ENCODE results near the gene NBL1. TPM values are rescaled to one million over a fixed set of nuclear protein-coding genes. Genes with fewer than 3 reads are reported as not detected.

NBL1 gene
- total RNA-seq, 1 experiment from 2014 or later: 36.9 TPM

DNA sequence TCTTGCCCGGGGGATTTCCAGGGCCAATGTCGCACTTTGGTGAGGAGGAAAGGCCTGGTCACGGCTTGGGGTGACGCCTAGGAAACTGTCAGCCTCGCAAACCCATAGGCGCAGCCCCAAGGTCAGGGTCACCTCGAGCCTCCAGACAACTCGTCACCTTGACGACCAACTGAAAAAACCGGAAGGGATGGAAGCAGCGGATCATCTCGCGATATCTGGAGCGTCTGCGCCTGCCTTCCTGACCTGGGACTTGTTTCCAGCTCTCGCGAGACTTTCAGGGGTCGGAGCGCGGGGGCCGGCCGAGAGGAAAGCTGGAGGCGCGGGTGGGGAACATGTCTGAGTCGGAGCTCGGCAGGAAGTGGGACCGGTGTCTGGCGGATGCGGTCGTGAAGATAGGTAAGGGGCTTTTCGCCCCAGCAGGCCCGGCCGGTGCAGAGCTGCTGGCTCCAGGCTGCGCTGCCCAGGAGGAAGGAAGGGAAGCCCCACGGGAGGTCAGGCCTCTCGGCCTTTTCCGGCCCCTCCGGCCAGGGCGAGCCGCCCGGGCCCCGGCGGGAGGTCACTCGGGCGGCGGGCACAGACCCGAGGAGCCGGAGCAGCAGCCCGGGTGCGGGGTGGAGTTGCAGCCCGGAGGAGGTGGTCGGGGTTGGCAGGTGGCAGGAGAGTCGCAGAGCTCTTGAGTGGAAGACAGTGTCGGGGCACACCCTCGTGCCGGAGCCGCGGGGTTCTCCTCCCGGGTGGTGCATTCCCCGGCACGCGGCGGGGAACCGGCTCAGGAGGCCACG lies 47.2 kb upstream of the NBL1 start:
- Histone ChIP-seq H3K79me2 (ENCODE audit: low read depth) (peaks cover 50% of the 10 kb centered on the region), H4K20me1 (ENCODE audit: insufficient read depth) (no peaks in the 10 kb centered on the region), H2AFZ (peak overlapping the region; percentile 87), H3F3A (ENCODE audit: insufficient read depth, low read depth) (peaks cover 12% of the 10 kb centered on the region; the same call in 1 of the 2 replicates), H3K36me3 (ENCODE audit: low read depth) (no peaks in the 10 kb centered on the region), H3K4me1 (replicated peaks; ENCODE audit: insufficient read depth) (peaks cover 18% of the 10 kb centered on the region; the same call in 1 of the 2 replicates), H3K4me3 (peak overlapping the region; percentile 74), H3K27ac (peak overlapping the region; percentile 84), H3K4me2 (peak overlapping the region; percentile 95), H3K9me3 (ENCODE audit: insufficient read depth, low read depth) (no peaks in the 10 kb centered on the region), H3K9me2 (ENCODE audit: insufficient read depth) (no peaks in the 10 kb centered on the region), H3K27me3 (ENCODE audit: insufficient read depth, low read depth) (no peaks in the 10 kb centered on the region)
- TF ChIP-seq EZH2 (IDR thresholded peaks at IDR 0.05; ENCODE audit: low read depth): no peak
- no TSS peak for BruUV-seq (replicated peaks)
- intact Hi-C loops (cut with micrococcal nuclease; ENCODE audit: unreplicated experiment): loop anchor here (2.0 to 5.0 kb wide), 3 partner anchors 50 to 148 kb away; partner anchors contain the start of gene CAPZB
- ChIA-PET POLR2A (ENCODE audit: unreplicated experiment) (interaction anchor here (0.6 to 0.7 kb wide), 3 partner anchors 29 to 932 kb away, joined by 3 to 8 read pairs (median 5); partner anchors contain the start of gene CAPZB), CTCF (no interaction called here)
- DNase-seq: peak; percentile 92 to 94

DNA sequence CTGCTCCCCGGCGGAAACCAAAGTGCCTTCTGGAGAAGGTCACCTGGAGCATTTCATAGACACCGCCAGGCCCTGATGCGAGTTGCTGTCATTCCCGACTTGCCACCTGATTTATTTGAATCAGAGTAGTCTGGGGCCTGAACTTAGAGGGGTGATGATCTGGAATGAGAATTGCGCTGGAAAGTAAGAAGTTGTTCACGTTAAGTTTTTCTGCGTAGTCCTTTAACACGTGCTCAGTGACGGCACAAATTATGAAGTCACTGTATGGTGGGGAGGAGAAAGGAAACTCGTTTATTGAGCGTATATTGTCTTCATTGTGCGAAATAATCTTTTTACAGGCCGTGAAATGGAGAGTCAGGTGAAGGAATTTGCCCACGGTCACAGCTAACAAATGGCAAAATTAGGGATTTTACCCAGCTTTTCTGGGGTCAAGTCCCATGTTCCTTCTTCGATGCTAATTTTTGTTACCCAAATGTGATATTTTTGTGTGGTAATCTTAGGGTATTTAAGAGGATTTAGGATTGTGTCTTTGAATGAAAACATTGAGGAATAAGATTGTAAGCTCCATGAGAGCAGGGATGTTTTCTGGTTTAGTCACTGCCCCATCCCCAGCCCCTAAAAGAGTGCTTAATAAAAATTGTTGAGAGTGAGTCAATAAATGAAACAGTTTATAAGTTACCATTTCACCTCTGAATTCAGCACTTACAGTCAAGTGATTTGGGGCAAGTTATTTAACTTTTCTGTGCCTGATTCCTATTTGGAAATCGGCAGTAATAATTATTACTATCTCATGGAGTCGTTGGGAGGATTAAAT lies 46.4 kb upstream of the NBL1 start:
- no peaks in the 10 kb centered on the region for H3K9me3 ChIP-seq (ENCODE audit: insufficient read depth, low read depth)
- H4K20me1 ChIP-seq (ENCODE audit: insufficient read depth): peaks cover 1% of the 10 kb centered on the region; the same call in 1 of the 2 replicates
- peak overlapping the region; percentile 74 for H3K4me3 ChIP-seq
- H3K9me2 ChIP-seq (ENCODE audit: insufficient read depth): no peaks in the 10 kb centered on the region
- H3K79me2 ChIP-seq (ENCODE audit: low read depth): peaks cover 58% of the 10 kb centered on the region
- no peak for TF ChIP-seq EZH2 (IDR thresholded peaks at IDR 0.05; ENCODE audit: low read depth)
- TF ChIP-seq, protein P1, sequence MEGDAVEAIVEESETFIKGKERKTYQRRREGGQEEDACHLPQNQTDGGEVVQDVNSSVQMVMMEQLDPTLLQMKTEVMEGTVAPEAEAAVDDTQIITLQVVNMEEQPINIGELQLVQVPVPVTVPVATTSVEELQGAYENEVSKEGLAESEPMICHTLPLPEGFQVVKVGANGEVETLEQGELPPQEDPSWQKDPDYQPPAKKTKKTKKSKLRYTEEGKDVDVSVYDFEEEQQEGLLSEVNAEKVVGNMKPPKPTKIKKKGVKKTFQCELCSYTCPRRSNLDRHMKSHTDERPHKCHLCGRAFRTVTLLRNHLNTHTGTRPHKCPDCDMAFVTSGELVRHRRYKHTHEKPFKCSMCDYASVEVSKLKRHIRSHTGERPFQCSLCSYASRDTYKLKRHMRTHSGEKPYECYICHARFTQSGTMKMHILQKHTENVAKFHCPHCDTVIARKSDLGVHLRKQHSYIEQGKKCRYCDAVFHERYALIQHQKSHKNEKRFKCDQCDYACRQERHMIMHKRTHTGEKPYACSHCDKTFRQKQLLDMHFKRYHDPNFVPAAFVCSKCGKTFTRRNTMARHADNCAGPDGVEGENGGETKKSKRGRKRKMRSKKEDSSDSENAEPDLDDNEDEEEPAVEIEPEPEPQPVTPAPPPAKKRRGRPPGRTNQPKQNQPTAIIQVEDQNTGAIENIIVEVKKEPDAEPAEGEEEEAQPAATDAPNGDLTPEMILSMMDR (conservative IDR thresholded peaks at IDR 0.05): no peak
- peaks cover 12% of the 10 kb centered on the region; the same call in 1 of the 2 replicates for H3F3A ChIP-seq (ENCODE audit: insufficient read depth, low read depth)
- H3K27me3 ChIP-seq (ENCODE audit: insufficient read depth, low read depth): no peaks in the 10 kb centered on the region
- no peak for DNase-seq
- intact Hi-C loops (cut with micrococcal nuclease; ENCODE audit: unreplicated experiment): loop anchor here (2.0 to 5.0 kb wide), 3 partner anchors 50 to 149 kb away; partner anchors contain the start of gene CAPZB
- ChIA-PET POLR2A (ENCODE audit: unreplicated experiment) (no interaction called here), CTCF (interaction anchor here (0.6 kb wide), 1 partner anchor 224 kb away, joined by 3 read pairs; no protein-coding TSS in a partner anchor)
- H3K36me3 ChIP-seq (ENCODE audit: low read depth): no peaks in the 10 kb centered on the region
- H2AFZ ChIP-seq: peak overlapping the region; percentile 87
- peak overlapping the region; percentile 95 for H3K4me2 ChIP-seq
- peak overlapping the region; percentile 84 for H3K27ac ChIP-seq
- H3K4me1 ChIP-seq (replicated peaks; ENCODE audit: insufficient read depth): peaks cover 18% of the 10 kb centered on the region; the same call in 1 of the 2 replicates
- BruUV-seq (replicated peaks): TSS peak; percentile 38

DNA sequence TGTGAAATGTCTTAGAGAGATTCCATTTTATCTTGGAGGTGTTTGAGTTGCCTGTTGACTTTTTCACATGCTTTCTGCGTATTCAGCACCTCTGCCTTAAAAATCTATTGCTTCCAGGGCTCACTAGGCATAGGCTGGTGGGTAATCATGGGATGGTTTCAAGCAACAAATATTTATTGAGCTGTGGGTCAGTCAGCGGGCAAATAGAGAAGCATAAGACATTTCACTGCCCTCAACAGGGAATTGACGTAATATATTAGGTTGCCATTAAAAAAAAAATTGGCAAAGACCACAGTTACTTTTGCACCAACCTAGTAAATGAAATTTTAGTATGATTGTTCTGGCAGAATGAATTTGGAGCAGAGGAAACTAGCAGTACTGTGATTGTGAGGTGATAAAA lies 44.3 kb upstream of the NBL1 start:
- Histone ChIP-seq H4K20me1 (ENCODE audit: insufficient read depth) (peaks cover 11% of the 10 kb centered on the region; the same call in 1 of the 2 replicates), H3K4me2 (no peak overlapping the region), H3K27me3 (ENCODE audit: insufficient read depth, low read depth) (no peaks in the 10 kb centered on the region), H3K27ac (no peak overlapping the region), H3K36me3 (ENCODE audit: low read depth) (no peaks in the 10 kb centered on the region), H3K4me1 (replicated peaks; ENCODE audit: insufficient read depth) (peaks cover 18% of the 10 kb centered on the region; the same call in 1 of the 2 replicates), H3K79me2 (ENCODE audit: low read depth) (peaks cover 79% of the 10 kb centered on the region), H3F3A (ENCODE audit: insufficient read depth, low read depth) (peaks cover 12% of the 10 kb centered on the region; the same call in 1 of the 2 replicates), H3K9me2 (ENCODE audit: insufficient read depth) (no peaks in the 10 kb centered on the region), H3K9me3 (ENCODE audit: insufficient read depth, low read depth) (no peaks in the 10 kb centered on the region), H2AFZ (no peak overlapping the region), H3K4me3 (no peak overlapping the region)
- no peak for TF ChIP-seq EZH2 (IDR thresholded peaks at IDR 0.05; ENCODE audit: low read depth)
- TF ChIP-seq, protein P1 (conservative IDR thresholded peaks at IDR 0.05): no peak
- no peak for DNase-seq
- ChIA-PET CTCF (no interaction called here), POLR2A (ENCODE audit: unreplicated experiment) (no interaction called here)
- intact Hi-C loops (cut with micrococcal nuclease; ENCODE audit: unreplicated experiment): loop anchor here (5.0 kb wide), 2 partner anchors 47 to 113 kb away; partner anchors contain the start of gene CAPZB
- no TSS peak for BruUV-seq (replicated peaks)

All from PC-9 (cell line).